GM23338 (cell line): ENCODE results near the gene TENT5C. TPM values are rescaled to one million over a fixed set of nuclear protein-coding genes. Genes with fewer than 3 reads are reported as not detected.

ENCODE experiments used
- ATAC-seq: fragments of 200-7000 bp; cut with Tn5 transposase; 3 replicates; pipeline ENCODE4 v1.9.1; 2020
- DNase-seq: peaks from one replicate; pipeline ENCODE4 v3.0.0-alpha.2; 2015; ENCODE audit warnings: low spot score
- H2AFZ ChIP-seq: fragments of 200-600 bp; sonication (generic); 2 replicates; pipeline ENCODE4 v1.8.0; 2016; ENCODE audit warnings: antibody characterized with exemption, mild to moderate bottlenecking, moderate library complexity
- H3F3A ChIP-seq: fragments of 200-600 bp; sonication (generic); replicated peaks from 2 replicates; pipeline ENCODE4 v1.8.0; 2017; ENCODE audit warnings: antibody characterized with exemption, mixed run types, low read depth
- H3K27ac ChIP-seq: fragments of 200-600 bp; sonication (generic); 2 replicates; pipeline ENCODE4 v1.6.1; 2016; ENCODE audit warnings: low read depth
- H3K27me3 ChIP-seq: fragments of 200-600 bp; sonication (generic); 2 replicates; pipeline ENCODE4 v1.8.0; 2016; ENCODE audit warnings: mild to moderate bottlenecking, mixed run types, moderate library complexity; ENCODE audit not compliant: insufficient read depth
- H3K36me3 ChIP-seq: fragments of 200-600 bp; sonication (generic); 2 replicates; pipeline ENCODE4 v1.8.0; 2016; ENCODE audit warnings: mild to moderate bottlenecking; ENCODE audit not compliant: insufficient read depth
- H3K4me1 ChIP-seq: fragments of 200-600 bp; sonication (generic); 2 replicates; pipeline ENCODE4 v1.8.0; 2016; ENCODE audit warnings: mild to moderate bottlenecking, moderate library complexity; ENCODE audit not compliant: insufficient read depth
- H3K4me2 ChIP-seq: fragments of 200-600 bp; sonication (generic); 2 replicates; pipeline ENCODE4 v1.7.1; 2017; ENCODE audit warnings: mixed run types
- H3K4me3 ChIP-seq: fragments of 200-600 bp; sonication (generic); 2 replicates; pipeline ENCODE4 v1.6.1; 2016; ENCODE audit warnings: mixed run types
- H3K79me2 ChIP-seq: fragments of 200-600 bp; sonication (generic); replicated peaks from 2 replicates; pipeline ENCODE4 v1.8.0; 2017; ENCODE audit warnings: mild to moderate bottlenecking; ENCODE audit not compliant: insufficient read depth
- H3K9me2 ChIP-seq: fragments of 200-600 bp; sonication (generic); 2 replicates; pipeline ENCODE4 v1.8.0; 2017; ENCODE audit not compliant: insufficient read depth
- H4K20me1 ChIP-seq: fragments of 200-600 bp; sonication (generic); replicated peaks from 2 replicates; pipeline ENCODE4 v1.8.0; 2017; ENCODE audit warnings: mild to moderate bottlenecking; ENCODE audit not compliant: insufficient read depth
- H3K27ac Mint-ChIP-seq: 2 replicates; pipeline ENCODE4 v1.8.0; 2020; ENCODE audit warnings: inconsistent platforms, mild to moderate bottlenecking, moderate library complexity, mixed read lengths
- H3K27me3 Mint-ChIP-seq: 3 replicates; pipeline ENCODE4 v1.8.0; 2022; ENCODE audit warnings: low read depth, mild to moderate bottlenecking, moderate library complexity, mixed read lengths, inconsistent platforms; ENCODE audit not compliant: insufficient read depth, poor library complexity
- H3K36me3 Mint-ChIP-seq: 3 replicates; pipeline ENCODE4 v1.8.0; 2021; ENCODE audit warnings: low read depth, mild to moderate bottlenecking, inconsistent platforms, moderate library complexity, mixed read lengths
- H3K4me1 Mint-ChIP-seq: 3 replicates; pipeline ENCODE4 v1.8.0; 2020; ENCODE audit warnings: mild to moderate bottlenecking, inconsistent platforms, mixed read lengths
- H3K4me3 Mint-ChIP-seq: 3 replicates; pipeline ENCODE4 v1.8.0; 2021; ENCODE audit warnings: moderate library complexity, mild to moderate bottlenecking, inconsistent platforms, mixed read lengths
- H3K9me3 Mint-ChIP-seq: 3 replicates; pipeline ENCODE4 v1.8.0; 2020; ENCODE audit warnings: moderate library complexity, mild to moderate bottlenecking, inconsistent platforms, mixed read lengths
- CREB1 ChIP-seq: fragments of 250-450 bp; sonication (Bioruptor Pico); IDR thresholded peaks from 2 replicates; pipeline ENCODE4 v1.5.0; 2020; ENCODE audit warnings: low read depth, mild to moderate bottlenecking, moderate library complexity
- EZH2 ChIP-seq: fragments of 200-600 bp; sonication (generic); IDR thresholded peaks from one replicate; pipeline ENCODE4 v1.8.0; 2017; ENCODE audit warnings: antibody characterized with exemption, mild to moderate bottlenecking, low read depth; ENCODE audit not compliant: unreplicated experiment
- EZH2phosphoT487 ChIP-seq: fragments of 200-600 bp; sonication (generic); IDR thresholded peaks from one replicate; pipeline ENCODE4 v1.8.1; 2018; ENCODE audit warnings: antibody characterized with exemption; ENCODE audit not compliant: unreplicated experiment
- JUNB ChIP-seq: IDR thresholded peaks from one replicate; pipeline ENCODE4 v1.6.1; 2016; ENCODE audit warnings: antibody characterized with exemption; ENCODE audit not compliant: unreplicated experiment
- NANOG ChIP-seq: IDR thresholded peaks from 2 replicates; pipeline ENCODE4 v1.6.1; 2016; ENCODE audit warnings: antibody characterized with exemption, borderline replicate concordance
- POLR2AphosphoS5 ChIP-seq: IDR thresholded peaks from 2 replicates; pipeline ENCODE4 v1.6.1; 2016; ENCODE audit warnings: antibody characterized with exemption, low read depth
- STAT1 ChIP-seq: IDR thresholded peaks from one replicate; pipeline ENCODE4 v1.6.1; 2016; ENCODE audit warnings: antibody characterized with exemption; ENCODE audit not compliant: unreplicated experiment
- ZNF114 ChIP-seq: fragments of 250-450 bp; sonication (Bioruptor Pico); IDR thresholded peaks from 2 replicates; pipeline ENCODE4 v1.5.0; 2020; ENCODE audit warnings: mild to moderate bottlenecking, moderate library complexity
- ZNF331 ChIP-seq: fragments of 250-450 bp; sonication (Bioruptor Pico); IDR thresholded peaks from 2 replicates; pipeline ENCODE4 v1.5.0; 2020; ENCODE audit warnings: low read depth, mild to moderate bottlenecking, moderate library complexity
- polyA plus RNA-seq: library from polyadenylated mRNA; unstranded; fragments of >200 nt; fragmentation: Nextera tagmentation; extraction: Ambion mirVana; gene quantifications from 2 replicates; pipeline ENCODE4 v1.2.1, GENCODE V29; 2016
- total RNA-seq: library from RNA; depleted of rRNA; stranded (reverse); fragments of >200 nt; shearing (Covaris generic); gene quantifications from 2 replicates; pipeline ENCODE4 v1.2.3, GENCODE V29; 2014
- TF ChIP-seq, protein P1 (sequence below): fragments of 250-450 bp; sonication (Bioruptor Pico); IDR thresholded peaks from 2 replicates; pipeline ENCODE4 v1.5.0; 2020; ENCODE audit warnings: mild to moderate bottlenecking, moderate library complexity
- TF ChIP-seq, protein P2 (sequence below), 2 experiments: fragments of 200-600 bp in 1 of 2; sonication (generic) in 1 of 2; conservative IDR thresholded peaks; 2 replicates each; pipeline versions ENCODE4 v1.5.1 to v1.6.1; 2016 to 2017; ENCODE audit warnings: antibody characterized with exemption in 2 of 2, low read depth in 2 of 2, mild to moderate bottlenecking in 2 of 2, moderate library complexity in 1 of 2
- TF ChIP-seq, protein P3 (sequence below): IDR thresholded peaks from 2 replicates; pipeline ENCODE4 v1.6.1; 2016; ENCODE audit warnings: antibody characterized with exemption
- TF ChIP-seq, protein P4 (sequence below): IDR thresholded peaks from one replicate; pipeline ENCODE4 v1.6.1; 2018; ENCODE audit warnings: antibody characterized with exemption; ENCODE audit not compliant: unreplicated experiment

The TENT5C gene
- total and polyA plus RNA-seq, 2 experiments from 2014 or later = 0.23 to 0.80 TPM

DNA sequence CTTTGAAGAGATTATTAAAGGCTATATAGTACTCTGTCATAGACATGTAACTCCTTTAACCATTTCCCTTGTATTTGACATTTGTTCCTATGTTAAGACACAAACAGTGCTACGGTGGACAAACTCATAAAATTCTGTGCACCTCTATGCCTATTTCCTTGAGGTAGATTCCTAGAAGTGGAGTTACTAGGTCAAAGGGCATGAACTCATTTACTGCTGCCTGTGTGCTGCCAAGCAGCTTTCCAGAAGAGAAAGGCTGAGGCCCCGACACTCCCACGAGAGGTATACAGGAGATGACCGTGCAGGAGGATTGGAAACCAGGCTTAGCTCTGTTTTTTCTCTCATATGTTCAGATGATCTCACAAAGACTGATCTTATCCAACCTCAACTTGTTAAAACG, 34.4 kb upstream of the TENT5C start:
- H3K9me3 Mint-ChIP-seq = no peaks in the 10 kb centered on the region
- TF ChIP-seq NANOG = no peak
- TF ChIP-seq EZH2 = no peak
- TF ChIP-seq, protein P1, sequence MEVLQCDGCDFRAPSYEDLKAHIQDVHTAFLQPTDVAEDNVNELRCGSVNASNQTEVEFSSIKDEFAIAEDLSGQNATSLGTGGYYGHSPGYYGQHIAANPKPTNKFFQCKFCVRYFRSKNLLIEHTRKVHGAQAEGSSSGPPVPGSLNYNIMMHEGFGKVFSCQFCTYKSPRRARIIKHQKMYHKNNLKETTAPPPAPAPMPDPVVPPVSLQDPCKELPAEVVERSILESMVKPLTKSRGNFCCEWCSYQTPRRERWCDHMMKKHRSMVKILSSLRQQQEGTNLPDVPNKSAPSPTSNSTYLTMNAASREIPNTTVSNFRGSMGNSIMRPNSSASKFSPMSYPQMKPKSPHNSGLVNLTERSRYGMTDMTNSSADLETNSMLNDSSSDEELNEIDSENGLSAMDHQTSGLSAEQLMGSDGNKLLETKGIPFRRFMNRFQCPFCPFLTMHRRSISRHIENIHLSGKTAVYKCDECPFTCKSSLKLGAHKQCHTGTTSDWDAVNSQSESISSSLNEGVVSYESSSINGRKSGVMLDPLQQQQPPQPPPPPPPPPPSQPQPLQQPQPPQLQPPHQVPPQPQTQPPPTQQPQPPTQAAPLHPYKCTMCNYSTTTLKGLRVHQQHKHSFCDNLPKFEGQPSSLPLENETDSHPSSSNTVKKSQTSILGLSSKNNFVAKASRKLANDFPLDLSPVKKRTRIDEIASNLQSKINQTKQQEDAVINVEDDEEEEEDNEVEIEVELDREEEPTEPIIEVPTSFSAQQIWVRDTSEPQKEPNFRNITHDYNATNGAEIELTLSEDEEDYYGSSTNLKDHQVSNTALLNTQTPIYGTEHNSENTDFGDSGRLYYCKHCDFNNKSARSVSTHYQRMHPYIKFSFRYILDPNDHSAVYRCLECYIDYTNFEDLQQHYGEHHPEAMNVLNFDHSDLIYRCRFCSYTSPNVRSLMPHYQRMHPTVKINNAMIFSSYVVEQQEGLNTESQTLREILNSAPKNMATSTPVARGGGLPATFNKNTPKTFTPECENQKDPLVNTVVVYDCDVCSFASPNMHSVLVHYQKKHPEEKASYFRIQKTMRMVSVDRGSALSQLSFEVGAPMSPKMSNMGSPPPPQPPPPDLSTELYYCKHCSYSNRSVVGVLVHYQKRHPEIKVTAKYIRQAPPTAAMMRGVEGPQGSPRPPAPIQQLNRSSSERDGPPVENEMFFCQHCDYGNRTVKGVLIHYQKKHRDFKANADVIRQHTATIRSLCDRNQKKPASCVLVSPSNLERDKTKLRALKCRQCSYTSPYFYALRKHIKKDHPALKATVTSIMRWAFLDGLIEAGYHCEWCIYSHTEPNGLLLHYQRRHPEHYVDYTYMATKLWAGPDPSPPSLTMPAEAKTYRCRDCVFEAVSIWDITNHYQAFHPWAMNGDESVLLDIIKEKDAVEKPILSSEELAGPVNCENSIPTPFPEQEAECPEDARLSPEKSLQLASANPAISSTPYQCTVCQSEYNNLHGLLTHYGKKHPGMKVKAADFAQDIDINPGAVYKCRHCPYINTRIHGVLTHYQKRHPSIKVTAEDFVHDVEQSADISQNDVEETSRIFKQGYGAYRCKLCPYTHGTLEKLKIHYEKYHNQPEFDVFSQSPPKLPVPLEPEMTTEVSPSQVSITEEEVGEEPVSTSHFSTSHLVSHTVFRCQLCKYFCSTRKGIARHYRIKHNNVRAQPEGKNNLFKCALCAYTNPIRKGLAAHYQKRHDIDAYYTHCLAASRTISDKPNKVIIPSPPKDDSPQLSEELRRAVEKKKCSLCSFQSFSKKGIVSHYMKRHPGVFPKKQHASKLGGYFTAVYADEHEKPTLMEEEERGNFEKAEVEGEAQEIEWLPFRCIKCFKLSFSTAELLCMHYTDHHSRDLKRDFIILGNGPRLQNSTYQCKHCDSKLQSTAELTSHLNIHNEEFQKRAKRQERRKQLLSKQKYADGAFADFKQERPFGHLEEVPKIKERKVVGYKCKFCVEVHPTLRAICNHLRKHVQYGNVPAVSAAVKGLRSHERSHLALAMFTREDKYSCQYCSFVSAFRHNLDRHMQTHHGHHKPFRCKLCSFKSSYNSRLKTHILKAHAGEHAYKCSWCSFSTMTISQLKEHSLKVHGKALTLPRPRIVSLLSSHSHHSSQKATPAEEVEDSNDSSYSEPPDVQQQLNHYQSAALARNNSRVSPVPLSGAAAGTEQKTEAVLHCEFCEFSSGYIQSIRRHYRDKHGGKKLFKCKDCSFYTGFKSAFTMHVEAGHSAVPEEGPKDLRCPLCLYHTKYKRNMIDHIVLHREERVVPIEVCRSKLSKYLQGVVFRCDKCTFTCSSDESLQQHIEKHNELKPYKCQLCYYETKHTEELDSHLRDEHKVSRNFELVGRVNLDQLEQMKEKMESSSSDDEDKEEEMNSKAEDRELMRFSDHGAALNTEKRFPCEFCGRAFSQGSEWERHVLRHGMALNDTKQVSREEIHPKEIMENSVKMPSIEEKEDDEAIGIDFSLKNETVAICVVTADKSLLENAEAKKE (CRISPR knock-in tag) = no peak
- TF ChIP-seq ZNF114 (CRISPR knock-in tag) = no peak
- no peak for TF ChIP-seq STAT1
- no peak for TF ChIP-seq EZH2phosphoT487
- TF ChIP-seq, protein P2, sequence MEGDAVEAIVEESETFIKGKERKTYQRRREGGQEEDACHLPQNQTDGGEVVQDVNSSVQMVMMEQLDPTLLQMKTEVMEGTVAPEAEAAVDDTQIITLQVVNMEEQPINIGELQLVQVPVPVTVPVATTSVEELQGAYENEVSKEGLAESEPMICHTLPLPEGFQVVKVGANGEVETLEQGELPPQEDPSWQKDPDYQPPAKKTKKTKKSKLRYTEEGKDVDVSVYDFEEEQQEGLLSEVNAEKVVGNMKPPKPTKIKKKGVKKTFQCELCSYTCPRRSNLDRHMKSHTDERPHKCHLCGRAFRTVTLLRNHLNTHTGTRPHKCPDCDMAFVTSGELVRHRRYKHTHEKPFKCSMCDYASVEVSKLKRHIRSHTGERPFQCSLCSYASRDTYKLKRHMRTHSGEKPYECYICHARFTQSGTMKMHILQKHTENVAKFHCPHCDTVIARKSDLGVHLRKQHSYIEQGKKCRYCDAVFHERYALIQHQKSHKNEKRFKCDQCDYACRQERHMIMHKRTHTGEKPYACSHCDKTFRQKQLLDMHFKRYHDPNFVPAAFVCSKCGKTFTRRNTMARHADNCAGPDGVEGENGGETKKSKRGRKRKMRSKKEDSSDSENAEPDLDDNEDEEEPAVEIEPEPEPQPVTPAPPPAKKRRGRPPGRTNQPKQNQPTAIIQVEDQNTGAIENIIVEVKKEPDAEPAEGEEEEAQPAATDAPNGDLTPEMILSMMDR (conservative IDR thresholded peaks at IDR 0.05; ENCODE audit: low read depth in 2 of 2) = no peak
- no peak for TF ChIP-seq POLR2AphosphoS5
- TF ChIP-seq ZNF331 (CRISPR knock-in tag) = no peak
- TF ChIP-seq CREB1 (CRISPR knock-in tag) = no peak
- TF ChIP-seq, protein P3, sequence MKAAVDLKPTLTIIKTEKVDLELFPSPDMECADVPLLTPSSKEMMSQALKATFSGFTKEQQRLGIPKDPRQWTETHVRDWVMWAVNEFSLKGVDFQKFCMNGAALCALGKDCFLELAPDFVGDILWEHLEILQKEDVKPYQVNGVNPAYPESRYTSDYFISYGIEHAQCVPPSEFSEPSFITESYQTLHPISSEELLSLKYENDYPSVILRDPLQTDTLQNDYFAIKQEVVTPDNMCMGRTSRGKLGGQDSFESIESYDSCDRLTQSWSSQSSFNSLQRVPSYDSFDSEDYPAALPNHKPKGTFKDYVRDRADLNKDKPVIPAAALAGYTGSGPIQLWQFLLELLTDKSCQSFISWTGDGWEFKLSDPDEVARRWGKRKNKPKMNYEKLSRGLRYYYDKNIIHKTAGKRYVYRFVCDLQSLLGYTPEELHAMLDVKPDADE = no peak
- TF ChIP-seq JUNB = no peak
- TF ChIP-seq, protein P4, sequence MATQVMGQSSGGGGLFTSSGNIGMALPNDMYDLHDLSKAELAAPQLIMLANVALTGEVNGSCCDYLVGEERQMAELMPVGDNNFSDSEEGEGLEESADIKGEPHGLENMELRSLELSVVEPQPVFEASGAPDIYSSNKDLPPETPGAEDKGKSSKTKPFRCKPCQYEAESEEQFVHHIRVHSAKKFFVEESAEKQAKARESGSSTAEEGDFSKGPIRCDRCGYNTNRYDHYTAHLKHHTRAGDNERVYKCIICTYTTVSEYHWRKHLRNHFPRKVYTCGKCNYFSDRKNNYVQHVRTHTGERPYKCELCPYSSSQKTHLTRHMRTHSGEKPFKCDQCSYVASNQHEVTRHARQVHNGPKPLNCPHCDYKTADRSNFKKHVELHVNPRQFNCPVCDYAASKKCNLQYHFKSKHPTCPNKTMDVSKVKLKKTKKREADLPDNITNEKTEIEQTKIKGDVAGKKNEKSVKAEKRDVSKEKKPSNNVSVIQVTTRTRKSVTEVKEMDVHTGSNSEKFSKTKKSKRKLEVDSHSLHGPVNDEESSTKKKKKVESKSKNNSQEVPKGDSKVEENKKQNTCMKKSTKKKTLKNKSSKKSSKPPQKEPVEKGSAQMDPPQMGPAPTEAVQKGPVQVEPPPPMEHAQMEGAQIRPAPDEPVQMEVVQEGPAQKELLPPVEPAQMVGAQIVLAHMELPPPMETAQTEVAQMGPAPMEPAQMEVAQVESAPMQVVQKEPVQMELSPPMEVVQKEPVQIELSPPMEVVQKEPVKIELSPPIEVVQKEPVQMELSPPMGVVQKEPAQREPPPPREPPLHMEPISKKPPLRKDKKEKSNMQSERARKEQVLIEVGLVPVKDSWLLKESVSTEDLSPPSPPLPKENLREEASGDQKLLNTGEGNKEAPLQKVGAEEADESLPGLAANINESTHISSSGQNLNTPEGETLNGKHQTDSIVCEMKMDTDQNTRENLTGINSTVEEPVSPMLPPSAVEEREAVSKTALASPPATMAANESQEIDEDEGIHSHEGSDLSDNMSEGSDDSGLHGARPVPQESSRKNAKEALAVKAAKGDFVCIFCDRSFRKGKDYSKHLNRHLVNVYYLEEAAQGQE = no peak

More for the DNA sequence above, 34.4 kb upstream of the TENT5C start:
- no peak overlapping the region for H3K27ac Mint-ChIP-seq
- ATAC-seq (no peak), DNase-seq (no peak)
- Histone ChIP-seq H3K27ac (no peak overlapping the region), H3K79me2 (no peaks in the 10 kb centered on the region), H4K20me1 (no peaks in the 10 kb centered on the region), H3K9me2 (no peaks in the 10 kb centered on the region), H3F3A (no peaks in the 10 kb centered on the region), H3K4me1 (peaks cover 4% of the 10 kb centered on the region; the same call in 1 of the 2 replicates), H3K4me3 (no peak overlapping the region), H3K27me3 (no peaks in the 10 kb centered on the region), H3K36me3 (no peaks in the 10 kb centered on the region), H3K4me2 (no peak overlapping the region), H2AFZ (no peak overlapping the region)
- H3K4me1 Mint-ChIP-seq = peaks cover 9% of the 10 kb centered on the region
- H3K4me3 Mint-ChIP-seq = no peak overlapping the region
- H3K27me3 Mint-ChIP-seq = peaks cover 1% of the 10 kb centered on the region
- no peaks in the 10 kb centered on the region for H3K36me3 Mint-ChIP-seq
